Neuronal stem cell (in vitro differentiated cells): Measurements from ENCODE around the gene ZNF490.
"Not testable (repeated sequence)": the region's sequence is repeated elsewhere in the genome, so short reads cannot be mapped to it uniquely, and the experiment has no call there.

ENCODE experiments used
- DNase-seq: peaks from one replicate; pipeline ENCODE4 v3.0.0-alpha.2; 2013; ENCODE audit warnings: low spot score
- H2AFZ ChIP-seq: one replicate; pipeline ENCODE4 v1.6.1; 2013; ENCODE audit warnings: mild to moderate bottlenecking, low read length, inconsistent platforms
- H2AK5ac ChIP-seq: 2 replicates; pipeline ENCODE4 v1.6.1; 2013; ENCODE audit warnings: low read depth, mild to moderate bottlenecking, inconsistent platforms, low read length, moderate library complexity, mixed read lengths
- H2BK120ac ChIP-seq: 2 replicates; pipeline ENCODE4 v1.6.1; 2013; ENCODE audit warnings: low read depth, mild to moderate bottlenecking, inconsistent platforms, low read length, moderate library complexity, mixed read lengths
- H2BK12ac ChIP-seq: one replicate; pipeline ENCODE4 v1.6.1; 2013; ENCODE audit warnings: low read length, inconsistent platforms
- H2BK15ac ChIP-seq: 2 replicates; pipeline ENCODE4 v1.6.1; 2013; ENCODE audit warnings: mild to moderate bottlenecking, low read length, inconsistent platforms, mixed read lengths
- H2BK5ac ChIP-seq: one replicate; pipeline ENCODE4 v1.6.1; 2013; ENCODE audit warnings: inconsistent platforms, mild to moderate bottlenecking, low read length, moderate library complexity
- H3K14ac ChIP-seq: one replicate; pipeline ENCODE4 v1.6.1; 2013; ENCODE audit warnings: low read length, inconsistent platforms
- H3K18ac ChIP-seq: 2 replicates; pipeline ENCODE4 v1.6.1; 2013; ENCODE audit warnings: low read length, inconsistent platforms
- H3K23ac ChIP-seq: 2 replicates; pipeline ENCODE4 v1.6.1; 2013; ENCODE audit warnings: low read depth, mild to moderate bottlenecking, mixed read lengths, low read length, inconsistent platforms; ENCODE audit not compliant: poor library complexity
- H3K27ac ChIP-seq: replicated peaks from 3 replicates; pipeline ENCODE4 v1.5.1; 2013; ENCODE audit warnings: low read length, inconsistent platforms
- H3K27me3 ChIP-seq, 3 experiments: 2 replicates each; pipeline ENCODE4 v1.6.1; 2013; ENCODE audit warnings: low read length in 3 of 3, mild to moderate bottlenecking in 2 of 3, inconsistent platforms in 1 of 3, low read depth in 1 of 3, mixed read lengths in 1 of 3, moderate library complexity in 1 of 3; ENCODE audit not compliant: control insufficient read depth in 3 of 3, insufficient read depth in 3 of 3
- H3K36me3 ChIP-seq, 2 donors: replicated peaks in 1 of 2; 2 replicates each; pipeline ENCODE4 v1.6.1; 2013; ENCODE audit warnings: low read length in 2 of 2; ENCODE audit not compliant: control insufficient read depth in 2 of 2, insufficient read depth in 2 of 2
- H3K4ac ChIP-seq: 2 replicates; pipeline ENCODE4 v1.6.1; 2013; ENCODE audit warnings: inconsistent platforms, mild to moderate bottlenecking, low read length, moderate library complexity
- H3K4me1 ChIP-seq, 2 donors: 1 replicate in 1 of 2; 2 replicates in 1 of 2; pipeline ENCODE4 v1.6.1; 2013; ENCODE audit warnings: low read length in 2 of 2, low read depth in 1 of 2; ENCODE audit not compliant: control insufficient read depth in 2 of 2, insufficient read depth in 1 of 2
- H3K4me2 ChIP-seq: one replicate; pipeline ENCODE4 v1.6.1; 2013; ENCODE audit warnings: mild to moderate bottlenecking, low read length, inconsistent platforms; ENCODE audit not compliant: insufficient read depth, poor library complexity, severe bottlenecking
- H3K4me3 ChIP-seq, 2 donors: 2 replicates each; pipeline ENCODE4 v1.5.1; 2013; ENCODE audit warnings: low read length in 2 of 2, mild to moderate bottlenecking in 2 of 2, inconsistent platforms in 1 of 2, moderate library complexity in 1 of 2
- H3K79me1 ChIP-seq: one replicate; pipeline ENCODE4 v1.6.1; 2013; ENCODE audit warnings: low read depth, mild to moderate bottlenecking, inconsistent platforms, low read length, moderate library complexity
- H3K9ac ChIP-seq: one replicate; pipeline ENCODE4 v1.6.1; 2013; ENCODE audit warnings: mild to moderate bottlenecking, low read depth, low read length, inconsistent platforms; ENCODE audit not compliant: poor library complexity
- H3K9me3 ChIP-seq, 2 donors: replicated peaks in 1 of 2; 2 replicates each; pipeline versions ENCODE3 to v1.6.1; 2013; ENCODE audit warnings: low read length in 2 of 2, mild to moderate bottlenecking in 2 of 2, inconsistent platforms in 1 of 2, low read depth in 1 of 2, mixed read lengths in 1 of 2, moderate library complexity in 1 of 2; ENCODE audit not compliant: control insufficient read depth in 2 of 2, insufficient read depth in 1 of 2
- H4K8ac ChIP-seq: one replicate; pipeline ENCODE4 v1.6.1; 2013; ENCODE audit warnings: low read depth, mild to moderate bottlenecking, inconsistent platforms, low read length, moderate library complexity
- H4K91ac ChIP-seq: one replicate; pipeline ENCODE4 v1.6.1; 2013; ENCODE audit warnings: low read length, low read depth, mild to moderate bottlenecking, inconsistent platforms; ENCODE audit not compliant: poor library complexity
- WGBS, 2 donors: extraction: QIAGEN DNeasy Blood & Tissue Kit; methylation state at CpG; one replicate each; pipeline ENCODE4 v1.1.7; 2013; ENCODE audit warnings: missing lambda C conversion rate in 2 of 2, mixed read lengths in 1 of 2; ENCODE audit not compliant: insufficient read length in 2 of 2, insufficient replicate concordance in 1 of 2; ENCODE audit errors: extremely low coverage in 2 of 2; 5-methylcytosine and 5-hydroxymethylcytosine counted together

Gene ZNF490

GRCh38 chr19:12621253-12622024 is 10.8 kb upstream of the ZNF490 start:
- not testable (repeated sequence) for H3K27ac ChIP-seq, H2AFZ ChIP-seq, H3K18ac ChIP-seq, H2BK12ac ChIP-seq, H3K9ac ChIP-seq, H3K4me1 ChIP-seq, H2BK120ac ChIP-seq, H4K91ac ChIP-seq, DNase-seq, H3K27me3 ChIP-seq, H3K4ac ChIP-seq, H3K4me3 ChIP-seq, H2BK15ac ChIP-seq, H3K23ac ChIP-seq, H3K79me1 ChIP-seq, H4K8ac ChIP-seq, H3K14ac ChIP-seq, H3K4me2 ChIP-seq, H2AK5ac ChIP-seq, H2BK5ac ChIP-seq
- Histone ChIP-seq H3K9me3 (peaks cover 11 to 55% of the 10 kb centered on the region in 2 donors), H3K36me3 (peaks cover 15 to 52% of the 10 kb centered on the region in 2 donors)
- whole genome bisulfite sequencing, 2 donors, result no CpG with 5 or more reads among the region's 26 CpGs

DNA sequence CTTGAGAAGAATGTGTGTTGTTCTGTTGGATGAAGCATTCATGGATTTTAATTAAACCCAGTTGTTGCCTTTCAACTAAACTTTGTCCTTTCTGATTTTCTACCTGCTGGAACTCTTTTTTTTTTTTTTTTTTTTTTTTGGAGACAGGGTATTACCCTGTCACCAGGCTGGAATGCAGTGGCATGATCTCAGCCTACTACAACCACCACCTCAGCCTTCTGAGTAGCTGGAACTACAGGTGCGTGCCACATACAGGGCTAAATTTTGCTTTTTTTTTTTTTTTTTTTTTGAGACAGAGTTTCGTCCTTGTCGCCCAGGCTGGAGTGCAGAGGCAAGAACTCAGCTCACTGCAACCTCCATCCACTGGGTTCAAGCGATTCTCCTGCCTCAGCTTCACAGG is 7.0 kb upstream of the ZNF490 start:
- H4K91ac ChIP-seq, result no peak overlapping the region
- no peak overlapping the region for H2BK12ac ChIP-seq
- H3K14ac ChIP-seq, result no peak overlapping the region
- no peak overlapping the region for H2AFZ ChIP-seq
- no peaks in the 10 kb centered on the region for H3K4me1 ChIP-seq
- peaks cover 5 to 41% of the 10 kb centered on the region in 2 donors for H3K9me3 ChIP-seq
- H3K36me3 ChIP-seq, result peaks cover 9 to 50% of the 10 kb centered on the region in 2 donors
- H3K23ac ChIP-seq, result no peak overlapping the region
- no peak overlapping the region for H2AK5ac ChIP-seq
- H3K9ac ChIP-seq, result no peak overlapping the region
- H3K27ac ChIP-seq, result no peak overlapping the region
- H3K27me3 ChIP-seq, result no peaks in the 10 kb centered on the region
- H2BK120ac ChIP-seq, result no peak overlapping the region
- no peak overlapping the region for H3K4me2 ChIP-seq
- H2BK5ac ChIP-seq, result no peak overlapping the region
- H3K4ac ChIP-seq, result no peak overlapping the region
- no peak overlapping the region for H3K18ac ChIP-seq
- H4K8ac ChIP-seq, result no peak overlapping the region
- no peak overlapping the region for H2BK15ac ChIP-seq
- peaks cover 2% of the 10 kb centered on the region for H3K79me1 ChIP-seq
- H3K4me3 ChIP-seq, result no peak overlapping the region
- no peak for DNase-seq
- no CpG with 5 or more reads among the region's 4 CpGs for WGBS, 2 donors

DNA sequence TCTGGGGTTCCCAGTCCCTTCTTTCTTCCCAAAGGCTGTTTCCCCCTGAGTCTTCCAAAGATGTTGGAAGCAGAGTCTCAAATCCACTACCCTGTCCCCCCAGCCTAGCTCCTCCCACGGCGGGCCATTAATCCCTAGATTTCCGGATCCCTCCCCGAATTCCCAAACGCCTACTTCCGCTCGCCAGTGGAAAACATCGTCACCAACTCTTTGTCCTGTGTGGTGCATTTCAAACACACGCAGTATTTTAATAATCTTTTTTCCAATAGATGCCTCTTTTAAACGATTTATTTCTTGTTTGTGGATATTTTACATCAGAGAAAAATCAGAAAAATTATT is 717 bp upstream of the ZNF490 start:
- no peak overlapping the region for H2BK5ac ChIP-seq
- peak; percentile 57 for DNase-seq
- peaks cover 2 to 3% of the 10 kb centered on the region in 2 donors for H3K4me1 ChIP-seq
- H4K8ac ChIP-seq, result no peak overlapping the region
- H3K9me3 ChIP-seq, result peaks cover 0 to 11% of the 10 kb centered on the region in 2 donors
- H2BK12ac ChIP-seq, result no peak overlapping the region
- no peaks in the 10 kb centered on the region for H3K27me3 ChIP-seq
- no peak overlapping the region for H2BK15ac ChIP-seq
- peak overlapping the region; percentile 5 for H3K14ac ChIP-seq
- H3K36me3 ChIP-seq, result peaks cover 11 to 51% of the 10 kb centered on the region in 2 donors
- peak overlapping the region; percentile 86 for H3K27ac ChIP-seq
- H3K4me2 ChIP-seq, result peak overlapping the region; percentile 73
- no peak overlapping the region for H4K91ac ChIP-seq
- H3K23ac ChIP-seq, result peak overlapping the region; percentile 97
- H3K4ac ChIP-seq, result no peak overlapping the region
- peak overlapping the region; percentile 99 for H3K9ac ChIP-seq
- no peak overlapping the region for H2BK120ac ChIP-seq
- H3K18ac ChIP-seq, result peak overlapping the region; percentile 94
- peak overlapping the region; percentile 92 for H2AK5ac ChIP-seq
- peaks cover 4% of the 10 kb centered on the region for H3K79me1 ChIP-seq
- H3K4me3 ChIP-seq, result peak overlapping the region; percentile 72 to 96
- H2AFZ ChIP-seq, result peak overlapping the region; percentile 89
- no CpG with 5 or more reads among the region's 10 CpGs for WGBS, 2 donors

GRCh38 chr19:12607631-12608030 is 3.0 kb downstream of the ZNF490 start:
- DNase-seq, result no peak
- Histone ChIP-seq H3K9me3 (peaks cover 0 to 3% of the 10 kb centered on the region in 2 donors), H2BK5ac (no peak overlapping the region), H3K4me1 (peaks cover 2 to 3% of the 10 kb centered on the region in 2 donors), H2AFZ (no peak overlapping the region), H2BK12ac (no peak overlapping the region), H4K8ac (no peak overlapping the region), H2BK120ac (no peak overlapping the region), H3K36me3 (peaks cover 5 to 40% of the 10 kb centered on the region in 2 donors), H3K27ac (no peak overlapping the region), H3K23ac (no peak overlapping the region), H3K4ac (no peak overlapping the region), H3K4me3 (no peak overlapping the region), H3K14ac (no peak overlapping the region), H3K4me2 (no peak overlapping the region), H3K9ac (no peak overlapping the region), H3K27me3 (no peaks in the 10 kb centered on the region), H3K18ac (no peak overlapping the region), H2AK5ac (no peak overlapping the region), H3K79me1 (peaks cover 4% of the 10 kb centered on the region), H4K91ac (no peak overlapping the region), H2BK15ac (no peak overlapping the region)
- WGBS, 2 donors, result no CpG with 5 or more reads among the region's 3 CpGs
